ENCODE results near the gene KIF26A.
"Not testable (repeated sequence)": the region's sequence is repeated elsewhere in the genome, so short reads cannot be mapped to it uniquely, and the experiment has no call there.

The KIF26A gene

DNA sequence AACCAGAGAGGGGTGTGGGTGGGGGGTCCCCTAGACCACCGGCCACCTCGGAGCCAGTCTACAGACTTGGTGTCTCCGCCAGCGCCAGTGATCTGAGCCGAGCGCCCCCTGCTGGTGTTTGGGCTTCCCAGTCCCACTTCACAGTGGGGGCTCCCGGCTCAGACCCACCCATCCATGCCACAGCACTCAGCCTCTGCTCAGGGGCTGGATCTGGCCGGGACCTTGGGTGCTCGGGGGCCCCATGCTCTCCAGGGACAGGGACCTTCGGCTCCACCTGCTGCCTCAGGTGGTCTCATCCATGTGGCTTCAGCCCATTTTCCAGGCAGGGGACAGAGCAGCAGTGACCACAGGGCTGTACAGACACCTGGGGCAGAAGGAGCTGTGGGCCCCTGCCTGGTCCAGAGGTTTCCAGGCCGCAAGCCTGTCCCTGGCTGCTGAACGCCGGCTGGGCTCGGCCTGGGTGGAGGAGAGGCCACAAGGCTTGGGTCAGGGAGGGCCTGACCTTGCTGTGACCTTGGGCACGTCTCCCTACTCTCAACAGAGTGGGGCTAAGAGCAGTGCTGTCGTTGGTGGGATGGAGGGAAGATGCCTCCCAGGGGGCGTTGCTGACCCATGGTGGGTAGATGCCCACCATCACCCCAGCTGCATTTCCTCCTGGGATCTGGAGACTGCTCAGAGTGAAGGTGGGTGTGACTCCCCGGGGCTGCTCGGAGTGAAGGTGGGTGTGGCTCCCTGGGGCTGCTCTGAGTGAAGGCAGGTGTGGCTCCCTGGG lies 86.3 kb downstream of the KIF26A start:
- Histone ChIP-seq H3F3A (ENCODE audit: insufficient read depth, low read length) (no peaks in the 10 kb centered on the region), H3K79me2 (ENCODE audit: low read length) (no peaks in the 10 kb centered on the region), H3K9me2 (replicated peaks; ENCODE audit: insufficient read depth, low read length) (no peaks in the 10 kb centered on the region), H3K36me3 (replicated peaks; ENCODE audit: insufficient read depth, low read length) (no peaks in the 10 kb centered on the region), H3K4me1 (ENCODE audit: low read length) (no peaks in the 10 kb centered on the region), H3K27me3 (replicated peaks; ENCODE audit: insufficient read depth, low read length) (peaks cover 11% of the 10 kb centered on the region), H3K9ac (ENCODE audit: low read length) (no peak overlapping the region), H3K4me2 (ENCODE audit: low read depth, low read length) (no peak overlapping the region), H3K27ac (ENCODE audit: low read length) (no peak overlapping the region), H3K9me3 (replicated peaks; ENCODE audit: insufficient read depth, low read length) (no peaks in the 10 kb centered on the region), H2AFZ (ENCODE audit: low read length) (no peak overlapping the region), H4K20me1 (ENCODE audit: insufficient read depth, low read length) (no peaks in the 10 kb centered on the region), H3K4me3 (ENCODE audit: low read length) (no peak overlapping the region)
- TF ChIP-seq, protein P1, sequence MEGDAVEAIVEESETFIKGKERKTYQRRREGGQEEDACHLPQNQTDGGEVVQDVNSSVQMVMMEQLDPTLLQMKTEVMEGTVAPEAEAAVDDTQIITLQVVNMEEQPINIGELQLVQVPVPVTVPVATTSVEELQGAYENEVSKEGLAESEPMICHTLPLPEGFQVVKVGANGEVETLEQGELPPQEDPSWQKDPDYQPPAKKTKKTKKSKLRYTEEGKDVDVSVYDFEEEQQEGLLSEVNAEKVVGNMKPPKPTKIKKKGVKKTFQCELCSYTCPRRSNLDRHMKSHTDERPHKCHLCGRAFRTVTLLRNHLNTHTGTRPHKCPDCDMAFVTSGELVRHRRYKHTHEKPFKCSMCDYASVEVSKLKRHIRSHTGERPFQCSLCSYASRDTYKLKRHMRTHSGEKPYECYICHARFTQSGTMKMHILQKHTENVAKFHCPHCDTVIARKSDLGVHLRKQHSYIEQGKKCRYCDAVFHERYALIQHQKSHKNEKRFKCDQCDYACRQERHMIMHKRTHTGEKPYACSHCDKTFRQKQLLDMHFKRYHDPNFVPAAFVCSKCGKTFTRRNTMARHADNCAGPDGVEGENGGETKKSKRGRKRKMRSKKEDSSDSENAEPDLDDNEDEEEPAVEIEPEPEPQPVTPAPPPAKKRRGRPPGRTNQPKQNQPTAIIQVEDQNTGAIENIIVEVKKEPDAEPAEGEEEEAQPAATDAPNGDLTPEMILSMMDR (IDR thresholded peaks at IDR 0.05; ENCODE audit: low read length) = peak; percentile 32
- no peak for TF ChIP-seq EZH2phosphoT487 (IDR thresholded peaks at IDR 0.05; ENCODE audit: low read length)
- no peak for DNase-seq

DNA sequence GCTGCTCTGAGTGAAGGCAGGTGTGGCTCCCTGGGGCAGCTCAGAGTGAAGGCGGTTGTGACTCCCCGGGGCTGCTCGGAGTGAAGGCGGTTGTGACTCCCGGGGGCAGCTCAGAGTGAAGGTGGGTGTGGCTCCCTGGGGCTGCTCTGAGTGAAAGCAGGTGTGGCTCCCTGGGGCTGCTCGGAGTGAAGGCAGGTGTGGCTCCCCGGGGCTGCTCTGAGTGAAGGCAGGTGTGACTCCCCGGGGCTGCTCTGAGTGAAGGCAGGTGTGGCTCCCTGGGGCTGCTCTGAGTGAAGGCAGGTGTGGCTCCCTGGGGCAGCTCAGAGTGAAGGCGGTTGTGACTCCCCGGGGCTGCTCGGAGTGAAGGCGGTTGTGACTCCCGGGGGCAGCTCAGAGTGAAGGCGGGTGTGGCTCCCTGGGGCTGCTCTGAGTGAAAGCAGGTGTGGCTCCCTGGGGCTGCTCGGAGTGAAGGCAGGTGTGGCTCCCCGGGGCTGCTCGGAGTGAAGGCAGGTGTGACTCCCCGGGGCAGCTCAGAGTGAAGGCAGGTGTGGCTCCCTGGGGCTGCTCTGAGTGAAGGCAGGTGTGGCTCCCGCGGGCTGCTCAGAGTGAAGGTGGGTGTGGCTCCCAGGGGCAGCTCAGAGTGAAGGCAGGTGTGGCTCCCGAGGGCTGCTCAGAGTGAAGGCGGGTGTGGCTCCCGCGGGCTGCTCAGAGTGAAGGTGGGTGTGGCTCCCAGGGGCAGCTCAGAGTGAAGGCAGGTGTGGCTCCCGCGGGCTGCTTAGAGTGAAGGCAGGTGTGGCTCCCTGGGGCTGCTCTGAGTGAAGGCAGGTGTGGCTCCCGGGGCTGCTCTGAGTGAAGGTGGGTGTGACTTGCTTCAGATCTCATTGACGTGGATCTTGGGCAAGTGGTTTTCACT lies 87.1 kb downstream of the KIF26A start:
- not testable (repeated sequence) for H4K20me1 ChIP-seq (ENCODE audit: insufficient read depth, low read length); H3K9ac ChIP-seq (ENCODE audit: low read length); H3K27me3 ChIP-seq (replicated peaks; ENCODE audit: insufficient read depth, low read length); H2AFZ ChIP-seq (ENCODE audit: low read length); H3K4me2 ChIP-seq (ENCODE audit: low read depth, low read length); H3K9me2 ChIP-seq (replicated peaks; ENCODE audit: insufficient read depth, low read length); H3K79me2 ChIP-seq (ENCODE audit: low read length); H3K36me3 ChIP-seq (replicated peaks; ENCODE audit: insufficient read depth, low read length); H3K27ac ChIP-seq (ENCODE audit: low read length); H3K4me3 ChIP-seq (ENCODE audit: low read length); H3K4me1 ChIP-seq (ENCODE audit: low read length); H3F3A ChIP-seq (ENCODE audit: insufficient read depth, low read length); H3K9me3 ChIP-seq (replicated peaks; ENCODE audit: insufficient read depth, low read length)
- DNase-seq = peak; percentile 6

DNA sequence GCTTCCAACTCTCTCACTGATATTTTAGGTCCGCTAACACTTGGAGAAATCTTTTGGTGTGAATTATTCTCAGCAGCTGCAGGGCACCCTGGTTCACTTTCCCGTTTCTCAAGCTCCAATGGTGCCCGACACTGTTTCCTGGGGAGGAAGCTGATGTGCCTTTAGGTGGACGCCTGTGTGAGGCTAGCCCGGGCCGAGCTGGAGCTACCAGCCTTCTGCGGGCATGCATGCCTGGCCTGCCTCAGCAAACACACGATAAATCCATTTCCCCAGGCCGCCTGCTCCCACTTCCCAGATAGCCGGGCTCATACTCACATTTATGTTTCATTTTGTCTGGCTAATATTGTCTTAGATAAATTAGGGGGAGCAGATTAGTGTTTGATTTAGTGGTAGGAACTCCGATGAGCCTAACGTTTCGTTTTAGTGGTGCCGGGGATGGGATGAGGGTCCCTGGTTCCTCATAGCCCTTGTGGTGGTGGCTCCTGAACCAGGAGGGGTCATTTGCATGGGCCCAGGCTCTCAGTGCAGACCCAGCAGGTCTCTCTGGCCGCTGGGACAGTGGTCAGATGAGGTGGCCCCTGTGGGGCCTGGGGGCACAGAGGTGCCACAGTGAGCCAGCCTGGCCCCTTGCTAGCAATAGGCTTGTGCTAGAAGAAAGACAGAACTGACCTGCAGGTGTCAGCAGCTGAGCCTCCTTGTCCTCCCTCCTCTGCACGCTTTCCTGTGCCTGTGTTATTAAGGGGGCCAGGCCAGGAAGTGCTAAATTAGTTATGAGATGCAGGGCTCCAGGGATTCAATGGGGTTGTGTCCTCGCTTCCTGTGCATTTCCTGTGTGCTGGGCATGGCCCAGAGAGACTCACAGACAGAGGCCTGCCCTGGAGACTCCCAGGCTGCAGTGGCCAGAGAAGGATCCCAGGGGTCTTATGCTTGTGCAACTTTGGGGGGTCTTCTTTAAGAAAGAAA lies 88.3 kb downstream of the KIF26A start:
- no peaks in the 10 kb centered on the region for H3F3A ChIP-seq (ENCODE audit: insufficient read depth, low read length)
- no peaks in the 10 kb centered on the region for H3K36me3 ChIP-seq (replicated peaks; ENCODE audit: insufficient read depth, low read length)
- TF ChIP-seq EZH2phosphoT487 (IDR thresholded peaks at IDR 0.05; ENCODE audit: low read length) = no peak
- TF ChIP-seq EZH2 (optimal IDR thresholded peaks at IDR 0.05; ENCODE audit: low read depth, low read length) = no peak
- TF ChIP-seq, protein P1 (IDR thresholded peaks at IDR 0.05; ENCODE audit: low read length) = no peak
- no peak overlapping the region for H3K4me2 ChIP-seq (ENCODE audit: low read depth, low read length)
- no peaks in the 10 kb centered on the region for H4K20me1 ChIP-seq (ENCODE audit: insufficient read depth, low read length)
- no peaks in the 10 kb centered on the region for H3K9me2 ChIP-seq (replicated peaks; ENCODE audit: insufficient read depth, low read length)
- no peak overlapping the region for H3K27ac ChIP-seq (ENCODE audit: low read length)
- H3K79me2 ChIP-seq (ENCODE audit: low read length) = no peaks in the 10 kb centered on the region
- no peak overlapping the region for H3K4me3 ChIP-seq (ENCODE audit: low read length)
- no peak overlapping the region for H3K9ac ChIP-seq (ENCODE audit: low read length)
- no peaks in the 10 kb centered on the region; the same call in 1 of the 2 replicates for H3K27me3 ChIP-seq (replicated peaks; ENCODE audit: insufficient read depth, low read length)
- DNase-seq = no peak
- H2AFZ ChIP-seq (ENCODE audit: low read length) = no peak overlapping the region
- no peaks in the 10 kb centered on the region for H3K4me1 ChIP-seq (ENCODE audit: low read length)
- no peaks in the 10 kb centered on the region for H3K9me3 ChIP-seq (replicated peaks; ENCODE audit: insufficient read depth, low read length)
